SK-N-SH (cell line): ENCODE measurements around the gene PGGHG.

Experiments
- CHD2 ChIP-seq: fragments of 150-350 bp; IDR thresholded peaks from 2 replicates; pipeline ENCODE4 v1.6.1; 2018; ENCODE audit warnings: low read length; ENCODE audit not compliant: partially characterized antibody
- CTCF ChIP-seq: fragments of 200-600 bp; sonication (generic); IDR thresholded peaks from 2 replicates; pipeline ENCODE4 v1.6.1; 2017; ENCODE audit warnings: antibody characterized with exemption, mild to moderate bottlenecking, moderate library complexity
- EP300 ChIP-seq, 2 experiments: IDR thresholded peaks; 2 replicates each; pipeline versions ENCODE4 v1.4.0 to v1.6.1; 2012; ENCODE audit warnings: borderline replicate concordance in 1 of 2, low read depth in 1 of 2, low read length in 1 of 2
- EZH2phosphoT487 ChIP-seq: fragments of 200-600 bp; sonication (generic); IDR thresholded peaks from 2 replicates; pipeline ENCODE4 v1.6.1; 2017; ENCODE audit warnings: low read depth, mixed run types, mild to moderate bottlenecking, antibody characterized with exemption, moderate library complexity, borderline replicate concordance
- FOXJ3 ChIP-seq: sonication (generic); formaldehyde crosslinking; IDR thresholded peaks from 2 replicates; pipeline ENCODE4 v1.5.1; 2020; ENCODE audit warnings: mild to moderate bottlenecking, missing genetic modification reagents
- IRF3 ChIP-seq: fragments of 150-350 bp; IDR thresholded peaks from 2 replicates; pipeline ENCODE4 v1.6.1; 2016; ENCODE audit warnings: mild to moderate bottlenecking, low read depth, low read length
- MAX ChIP-seq: IDR thresholded peaks from 2 replicates; pipeline ENCODE4 v1.4.0; 2012; ENCODE audit warnings: low read depth
- MXI1 ChIP-seq: IDR thresholded peaks from 2 replicates; pipeline ENCODE4 v1.6.1; 2012; ENCODE audit warnings: mild to moderate bottlenecking, low read depth, low read length, improper control_type of control experiment
- RAD21 ChIP-seq: IDR thresholded peaks from 2 replicates; pipeline ENCODE4 v1.6.1; 2012; ENCODE audit warnings: mild to moderate bottlenecking, low read length
- TAF1 ChIP-seq: IDR thresholded peaks from 2 replicates; pipeline ENCODE4 v1.6.1; 2012; ENCODE audit warnings: low read depth, mild to moderate bottlenecking, low read length, moderate library complexity, borderline replicate concordance
- TCF12 ChIP-seq: IDR thresholded peaks from 2 replicates; pipeline ENCODE4 v1.4.0; 2012
- YY1 ChIP-seq: IDR thresholded peaks from 2 replicates; pipeline ENCODE4 v1.4.0; 2012; ENCODE audit warnings: low read depth, mild to moderate bottlenecking
- TF ChIP-seq, protein P1 (sequence below): IDR thresholded peaks from 2 replicates; pipeline ENCODE4 v1.6.1; 2012; ENCODE audit warnings: mild to moderate bottlenecking, low read depth, low read length, moderate library complexity
- TF ChIP-seq, protein P2 (sequence below): IDR thresholded peaks from 2 replicates; pipeline ENCODE4 v1.4.0; 2012; ENCODE audit warnings: low read depth, borderline replicate concordance

- TF ChIP-seq CTCF (no peak), RAD21 (no peak), MXI1 (no peak), CHD2 (no peak), YY1 (no peak), EZH2phosphoT487 (no peak), IRF3 (no peak), TCF12 (no peak), TAF1 (no peak), EP300 (IDR thresholded peaks at IDR 0.05; ENCODE audit: borderline replicate concordance in 1 of 2, low read depth in 1 of 2, low read length in 1 of 2) (no peak), MAX (no peak), FOXJ3 (CRISPR knock-in tag) (no peak)
- TF ChIP-seq, protein P1, sequence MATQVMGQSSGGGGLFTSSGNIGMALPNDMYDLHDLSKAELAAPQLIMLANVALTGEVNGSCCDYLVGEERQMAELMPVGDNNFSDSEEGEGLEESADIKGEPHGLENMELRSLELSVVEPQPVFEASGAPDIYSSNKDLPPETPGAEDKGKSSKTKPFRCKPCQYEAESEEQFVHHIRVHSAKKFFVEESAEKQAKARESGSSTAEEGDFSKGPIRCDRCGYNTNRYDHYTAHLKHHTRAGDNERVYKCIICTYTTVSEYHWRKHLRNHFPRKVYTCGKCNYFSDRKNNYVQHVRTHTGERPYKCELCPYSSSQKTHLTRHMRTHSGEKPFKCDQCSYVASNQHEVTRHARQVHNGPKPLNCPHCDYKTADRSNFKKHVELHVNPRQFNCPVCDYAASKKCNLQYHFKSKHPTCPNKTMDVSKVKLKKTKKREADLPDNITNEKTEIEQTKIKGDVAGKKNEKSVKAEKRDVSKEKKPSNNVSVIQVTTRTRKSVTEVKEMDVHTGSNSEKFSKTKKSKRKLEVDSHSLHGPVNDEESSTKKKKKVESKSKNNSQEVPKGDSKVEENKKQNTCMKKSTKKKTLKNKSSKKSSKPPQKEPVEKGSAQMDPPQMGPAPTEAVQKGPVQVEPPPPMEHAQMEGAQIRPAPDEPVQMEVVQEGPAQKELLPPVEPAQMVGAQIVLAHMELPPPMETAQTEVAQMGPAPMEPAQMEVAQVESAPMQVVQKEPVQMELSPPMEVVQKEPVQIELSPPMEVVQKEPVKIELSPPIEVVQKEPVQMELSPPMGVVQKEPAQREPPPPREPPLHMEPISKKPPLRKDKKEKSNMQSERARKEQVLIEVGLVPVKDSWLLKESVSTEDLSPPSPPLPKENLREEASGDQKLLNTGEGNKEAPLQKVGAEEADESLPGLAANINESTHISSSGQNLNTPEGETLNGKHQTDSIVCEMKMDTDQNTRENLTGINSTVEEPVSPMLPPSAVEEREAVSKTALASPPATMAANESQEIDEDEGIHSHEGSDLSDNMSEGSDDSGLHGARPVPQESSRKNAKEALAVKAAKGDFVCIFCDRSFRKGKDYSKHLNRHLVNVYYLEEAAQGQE: no peak
- TF ChIP-seq, protein P2, sequence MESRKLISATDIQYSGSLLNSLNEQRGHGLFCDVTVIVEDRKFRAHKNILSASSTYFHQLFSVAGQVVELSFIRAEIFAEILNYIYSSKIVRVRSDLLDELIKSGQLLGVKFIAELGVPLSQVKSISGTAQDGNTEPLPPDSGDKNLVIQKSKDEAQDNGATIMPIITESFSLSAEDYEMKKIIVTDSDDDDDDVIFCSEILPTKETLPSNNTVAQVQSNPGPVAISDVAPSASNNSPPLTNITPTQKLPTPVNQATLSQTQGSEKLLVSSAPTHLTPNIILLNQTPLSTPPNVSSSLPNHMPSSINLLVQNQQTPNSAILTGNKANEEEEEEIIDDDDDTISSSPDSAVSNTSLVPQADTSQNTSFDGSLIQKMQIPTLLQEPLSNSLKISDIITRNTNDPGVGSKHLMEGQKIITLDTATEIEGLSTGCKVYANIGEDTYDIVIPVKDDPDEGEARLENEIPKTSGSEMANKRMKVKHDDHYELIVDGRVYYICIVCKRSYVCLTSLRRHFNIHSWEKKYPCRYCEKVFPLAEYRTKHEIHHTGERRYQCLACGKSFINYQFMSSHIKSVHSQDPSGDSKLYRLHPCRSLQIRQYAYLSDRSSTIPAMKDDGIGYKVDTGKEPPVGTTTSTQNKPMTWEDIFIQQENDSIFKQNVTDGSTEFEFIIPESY: no peak
These were observed 7.5 kb downstream of the PGGHG start for GRCh38 chr11:296171-297050.
